HG03432 (cell line): ENCODE measurements around the gene PRRC2B.
"Not testable (repeated sequence)": the region's sequence is repeated elsewhere in the genome, so short reads cannot be mapped to it uniquely, and the experiment has no call there.

Experiments used
- ATAC-seq: cut with Tn5 transposase; IDR thresholded peaks from one replicate; pipeline ENCODE4 v1.9.1; 2021; ENCODE audit warnings: mild to moderate bottlenecking, moderate library complexity; ENCODE audit not compliant: unreplicated experiment

Gene PRRC2B

DNA sequence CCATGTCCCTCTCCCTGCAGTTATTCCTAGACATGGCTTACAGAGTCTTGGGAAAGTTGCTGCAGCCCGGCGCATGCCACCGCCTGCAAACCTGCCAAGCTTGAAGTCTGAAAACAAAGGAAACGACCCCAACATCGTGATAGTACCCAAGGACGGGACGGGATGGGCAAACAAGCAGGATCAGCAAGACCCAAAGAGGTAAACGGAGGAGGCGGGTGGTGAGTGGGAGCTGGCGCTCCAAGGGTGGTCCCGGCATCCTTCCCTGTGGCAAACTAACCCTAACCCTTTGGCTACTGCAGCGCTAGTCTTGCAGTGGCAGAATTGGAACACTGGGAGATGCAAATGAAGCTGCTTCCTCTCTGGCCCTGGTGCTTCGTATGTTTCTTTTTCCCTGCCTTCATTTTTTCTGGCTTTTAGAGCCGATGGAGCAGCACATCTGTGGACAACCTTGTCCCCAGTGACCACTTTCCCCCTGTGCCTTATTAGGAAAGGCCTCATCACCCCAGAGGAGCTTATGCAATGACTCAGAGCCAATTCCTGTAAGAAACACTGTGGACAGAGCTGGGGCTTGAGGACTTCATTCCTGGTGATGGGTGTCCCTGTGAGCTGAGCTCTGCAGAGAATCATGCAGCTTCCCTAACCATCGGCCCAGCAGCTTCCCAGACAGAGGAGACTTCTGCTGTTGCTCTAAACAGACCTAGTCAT lies 38.9 kb downstream of the PRRC2B start:
- no peak for ATAC-seq

DNA sequence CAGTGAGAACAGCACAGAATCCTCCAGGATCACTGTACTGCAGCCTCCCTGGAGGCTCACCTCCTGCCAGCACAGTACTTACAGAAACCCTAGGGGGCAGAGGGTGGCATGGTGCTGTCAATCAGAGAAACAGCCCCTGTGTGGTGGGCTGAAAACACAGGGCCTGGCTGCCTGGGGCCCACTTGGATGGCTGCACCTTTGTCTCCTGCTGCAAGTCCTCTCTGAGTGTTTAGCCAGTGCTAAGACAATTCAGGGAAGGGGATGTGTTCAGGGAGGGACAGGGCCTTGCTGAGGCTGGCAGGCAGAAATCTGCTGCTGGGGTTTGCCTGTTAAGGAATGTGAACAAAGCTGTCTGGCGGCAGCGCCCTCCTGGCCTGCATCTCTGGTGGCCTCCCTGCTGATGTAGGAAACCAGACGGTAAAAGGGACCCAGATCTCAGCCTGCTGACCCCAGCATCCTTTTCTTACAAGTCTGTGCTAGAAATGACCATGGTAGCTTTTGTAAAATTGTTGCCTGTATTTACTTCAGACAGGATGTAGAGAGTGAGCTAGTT lies 39.5 kb downstream of the PRRC2B start:
- ATAC-seq: no peak

DNA sequence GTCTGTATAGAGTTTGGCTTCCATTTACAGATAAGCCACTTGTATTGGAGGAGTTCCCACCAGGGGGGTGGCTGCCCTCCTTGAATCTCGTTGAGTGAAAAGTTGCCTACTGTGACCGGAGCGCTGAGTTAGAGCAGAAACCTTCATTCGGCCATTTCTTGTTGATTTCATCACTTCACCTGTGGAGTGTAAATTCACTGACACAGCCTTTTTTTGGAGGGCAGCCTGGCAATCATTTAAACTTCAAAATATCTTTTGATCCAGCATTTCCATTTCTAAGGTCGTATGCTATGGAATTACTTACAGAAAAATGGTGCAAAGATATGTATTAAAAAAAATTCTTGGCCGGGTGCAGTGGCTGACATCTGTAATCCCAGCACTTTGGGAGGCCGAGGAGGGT lies 40.8 kb downstream of the PRRC2B start:
- ATAC-seq: no peak

DNA sequence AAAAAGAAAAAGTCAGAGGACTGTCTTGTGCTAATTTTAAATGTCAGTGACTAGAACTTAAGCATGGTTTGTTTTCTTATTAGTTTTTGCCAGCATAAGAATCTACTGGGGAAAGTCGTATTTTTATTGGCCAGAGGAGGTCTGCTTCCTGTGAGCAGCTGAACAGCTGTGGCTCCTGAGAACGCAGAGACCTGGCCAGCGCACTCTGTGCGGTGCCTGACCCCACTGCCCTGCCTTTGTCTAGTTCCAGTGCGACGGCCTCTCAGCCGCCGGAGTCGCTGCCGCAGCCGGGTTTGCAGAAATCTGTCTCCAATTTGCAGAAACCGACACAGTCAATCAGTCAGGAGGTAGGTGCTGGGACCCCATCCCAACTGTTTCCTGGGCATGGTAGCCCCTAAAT lies 42.5 kb downstream of the PRRC2B start:
- no peak for ATAC-seq

DNA sequence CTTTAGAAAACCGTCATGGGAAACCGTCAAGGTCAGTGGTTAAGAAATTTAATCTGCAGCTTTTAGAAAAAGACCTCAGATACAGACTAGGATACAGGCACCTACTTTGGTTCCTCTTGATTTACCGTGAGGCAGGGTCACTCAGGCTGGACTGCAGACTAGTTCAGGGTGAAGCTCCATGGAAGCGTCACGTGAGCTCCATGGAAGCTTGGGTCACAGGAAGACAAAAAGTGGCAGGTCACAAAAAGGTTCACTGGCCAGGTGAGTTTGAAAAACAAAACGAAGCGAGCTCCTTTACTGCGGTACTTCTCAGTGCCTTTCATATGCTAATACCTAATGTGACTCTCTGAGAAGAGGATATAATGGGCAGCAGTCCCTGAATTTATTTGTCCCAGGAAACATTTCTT lies 43.0 kb downstream of the PRRC2B start:
- ATAC-seq: no peak

DNA sequence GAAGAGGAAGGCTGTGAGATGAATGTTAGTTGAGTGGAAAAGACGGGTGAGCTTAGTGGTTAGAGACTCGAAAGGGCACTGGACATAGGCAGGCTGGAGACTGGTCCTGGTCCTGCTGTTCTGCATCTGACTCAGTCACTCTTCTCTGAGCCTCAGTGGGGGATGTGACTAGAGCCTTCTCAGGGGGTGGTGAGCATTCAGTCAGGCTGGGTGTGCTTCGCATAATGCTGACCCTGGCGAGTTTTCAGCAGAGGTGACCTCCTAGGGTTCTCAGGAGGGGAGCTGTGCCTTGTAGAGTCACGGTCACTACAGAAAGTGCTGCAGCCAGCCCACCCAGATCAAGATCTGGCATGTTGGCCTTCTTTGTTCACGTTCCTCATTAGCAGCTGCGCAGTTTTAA lies 44.3 kb downstream of the PRRC2B start:
- ATAC-seq: no peak

DNA sequence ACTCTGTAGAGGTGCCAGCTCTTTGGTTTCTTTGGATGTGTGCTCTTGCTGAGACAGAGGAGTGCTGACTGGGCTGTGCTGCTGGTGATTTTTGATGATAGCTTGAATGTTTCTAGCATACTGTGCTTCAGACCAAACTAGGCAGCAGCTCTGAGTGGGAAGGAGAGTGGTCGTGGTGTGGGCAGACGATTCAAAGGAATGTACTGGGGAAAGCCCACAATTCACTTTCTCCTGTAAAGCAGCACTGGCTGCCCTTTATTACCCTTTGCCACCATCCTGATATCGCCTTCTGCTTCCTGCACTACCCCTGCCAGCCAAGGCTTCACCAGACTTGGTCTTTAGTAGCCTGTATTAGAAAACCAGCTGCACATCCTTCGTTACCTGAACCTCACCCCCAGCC lies 45.3 kb downstream of the PRRC2B start:
- no peak for ATAC-seq

DNA sequence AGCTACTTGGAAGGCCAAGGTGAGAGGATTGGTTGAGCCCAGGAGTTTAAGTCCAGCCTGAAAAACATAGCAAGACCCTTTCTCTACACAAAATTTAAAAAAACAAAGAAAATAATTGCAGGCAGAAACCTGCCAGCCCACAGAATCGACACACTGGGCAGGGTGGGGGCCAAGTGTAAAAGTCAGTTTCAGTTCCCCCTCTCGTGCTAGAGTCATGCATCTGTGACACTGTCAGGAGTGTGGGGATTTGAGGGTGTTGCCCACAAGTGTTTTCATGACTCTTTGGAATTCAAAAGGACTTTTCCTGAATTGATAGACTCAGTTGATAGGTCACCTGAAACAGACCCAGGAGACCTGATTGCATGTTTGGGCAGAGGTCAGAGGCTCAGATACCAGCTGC lies 47.6 kb downstream of the PRRC2B start:
- ATAC-seq: no peak

DNA sequence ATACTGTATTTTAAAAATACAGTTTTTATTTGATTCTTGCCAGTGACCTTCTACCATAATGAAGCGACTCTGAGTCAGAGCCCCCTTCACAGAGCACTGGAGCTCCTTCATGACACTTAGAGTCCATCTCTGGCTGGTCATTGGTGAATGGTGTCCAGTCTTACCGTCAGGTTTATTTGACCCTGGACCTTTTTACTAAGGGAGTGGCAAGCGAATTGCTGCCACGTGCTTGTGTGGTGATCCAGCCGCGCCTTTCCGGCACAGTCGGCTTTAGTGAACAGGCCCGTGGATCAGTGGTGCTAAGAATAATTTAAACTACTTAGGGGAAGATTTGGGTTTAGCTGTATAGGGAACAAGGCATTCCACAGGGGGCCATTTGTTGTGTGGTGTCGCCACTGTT lies 48.5 kb downstream of the PRRC2B start:
- no peak for ATAC-seq

DNA sequence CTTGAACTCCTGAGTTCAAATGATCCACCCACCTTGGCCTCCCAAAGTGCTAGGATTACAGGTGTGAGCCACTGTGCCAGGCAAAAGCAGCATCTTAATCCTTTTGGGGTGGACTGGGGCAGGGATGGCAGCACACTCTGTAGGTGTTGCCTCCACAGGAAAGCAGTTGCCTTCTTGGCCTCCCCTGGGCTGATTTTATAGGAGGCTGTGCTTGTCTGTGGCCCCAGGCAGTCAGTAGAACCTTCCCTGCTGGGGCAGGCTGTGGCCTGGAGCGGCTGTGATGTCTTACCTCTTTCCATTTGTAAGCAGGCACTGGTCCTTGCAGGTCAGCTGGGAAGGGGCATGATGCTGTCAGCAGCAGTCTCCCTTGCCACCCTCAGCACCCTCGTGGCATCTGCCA lies 49.8 kb downstream of the PRRC2B start:
- no peak for ATAC-seq

DNA sequence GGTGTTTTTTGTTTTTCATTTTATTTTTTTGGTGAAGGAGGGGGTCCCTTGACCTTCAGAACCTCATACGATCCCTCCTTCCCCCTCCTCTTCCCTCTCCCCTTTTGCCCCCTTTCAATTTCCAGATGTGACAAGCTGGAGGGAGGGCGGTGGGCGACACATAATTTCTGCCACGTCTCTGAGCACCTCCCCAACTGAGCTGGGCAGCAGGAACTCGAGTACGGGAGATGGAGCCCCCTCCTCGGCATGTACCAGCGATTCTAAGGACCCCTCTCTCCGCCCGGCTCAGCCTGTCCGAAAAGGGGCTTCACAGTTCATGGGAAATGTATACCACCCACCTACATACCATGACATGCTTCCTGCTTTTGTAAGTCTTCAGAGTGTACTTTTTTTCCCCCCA lies 52.4 kb downstream of the PRRC2B start:
- ATAC-seq: no peak

DNA sequence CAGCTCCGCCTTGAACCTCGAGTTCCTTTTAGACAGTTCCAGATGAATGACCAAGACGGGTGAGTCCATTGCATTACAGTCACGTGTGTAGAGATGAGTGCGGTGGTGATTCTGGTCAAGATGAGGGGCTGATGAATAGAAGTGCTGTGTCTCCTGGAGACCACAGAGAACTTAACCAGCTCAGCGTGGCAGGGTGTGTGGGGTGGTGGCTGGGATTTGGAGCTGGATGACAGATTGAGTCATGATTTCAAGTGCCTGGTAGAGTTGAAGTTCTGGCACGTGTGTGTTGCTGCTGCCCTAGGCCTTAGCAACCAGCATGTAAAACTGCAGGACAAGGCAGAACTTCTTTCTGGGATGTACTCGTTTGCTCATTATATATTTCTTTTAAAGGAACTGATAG lies 53.3 kb downstream of the PRRC2B start:
- ATAC-seq: no peak

DNA sequence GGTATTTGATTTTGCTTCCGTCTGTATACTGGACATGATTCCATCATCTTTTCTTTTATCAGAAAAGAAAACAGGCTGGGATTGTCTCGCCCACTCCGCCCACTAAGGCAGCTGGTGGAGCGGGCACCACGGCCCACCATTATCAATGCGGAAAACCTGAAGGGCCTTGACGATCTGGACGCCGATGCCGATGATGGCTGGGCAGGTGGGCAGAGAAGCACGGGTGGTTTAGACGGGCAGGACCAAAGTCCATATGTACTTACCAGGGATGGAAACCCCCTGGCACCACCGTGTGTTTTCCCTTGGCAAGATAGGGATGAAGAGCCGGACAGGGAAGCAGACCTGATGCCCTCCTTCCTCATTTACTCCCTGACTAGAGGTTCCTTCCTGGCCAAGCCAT lies 53.7 kb downstream of the PRRC2B start:
- ATAC-seq: no peak

DNA sequence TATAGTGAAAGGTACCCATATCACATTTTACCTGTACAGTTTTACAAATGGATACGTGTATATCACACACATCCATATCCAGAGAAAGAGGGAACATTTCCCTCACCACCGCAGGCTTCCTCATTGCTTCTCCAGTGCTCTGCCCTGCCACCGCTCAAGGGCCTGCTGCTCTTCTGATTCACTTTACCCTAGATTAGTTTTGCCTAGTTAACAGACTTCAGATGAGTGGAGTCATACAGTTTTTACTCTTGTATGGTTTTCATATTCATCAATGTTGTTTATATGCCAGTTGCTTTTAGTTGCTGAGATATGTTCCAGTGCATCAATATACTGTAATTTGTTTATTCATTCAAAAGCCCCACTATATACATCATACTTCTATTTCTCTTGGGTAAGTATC lies 54.9 kb downstream of the PRRC2B start:
- no peak for ATAC-seq

DNA sequence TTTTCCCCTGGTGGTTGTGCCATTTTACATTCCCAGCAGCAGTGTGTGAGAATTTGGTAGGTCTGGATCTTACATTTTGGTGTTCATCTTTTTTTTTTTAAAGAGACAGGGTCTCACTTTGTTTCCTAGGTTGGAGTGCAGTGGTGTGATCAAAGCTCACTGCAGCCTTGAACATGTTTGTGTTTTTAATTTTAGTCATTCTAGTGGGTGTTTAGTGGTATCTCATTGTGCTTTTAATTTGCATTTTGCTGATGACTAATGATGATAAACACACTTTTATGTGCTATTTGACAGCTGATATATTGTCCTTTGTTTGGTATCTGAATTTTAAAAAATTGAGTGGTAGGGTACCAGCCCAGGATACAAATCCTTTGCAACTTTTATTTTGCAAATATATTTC lies 55.4 kb downstream of the PRRC2B start:
- ATAC-seq: no peak

DNA sequence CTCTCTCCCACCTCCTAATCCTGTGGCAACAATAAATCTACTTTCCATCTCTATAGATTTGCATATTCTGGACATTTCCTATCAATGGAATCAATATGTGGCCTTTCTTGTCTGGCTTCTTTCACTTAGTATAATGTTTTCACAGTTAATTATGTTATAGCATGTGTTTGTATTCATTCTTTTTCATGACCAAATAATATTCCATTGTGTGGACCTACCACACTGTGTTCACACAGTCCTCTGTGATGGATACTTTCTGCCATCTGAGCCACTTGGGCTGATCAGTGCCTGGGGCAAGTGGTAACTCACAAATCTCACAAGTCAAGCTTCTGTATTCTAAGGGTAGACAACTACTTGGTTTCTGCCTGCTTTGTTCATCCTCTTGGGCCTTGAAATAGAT lies 60.1 kb downstream of the PRRC2B start:
- no peak for ATAC-seq

DNA sequence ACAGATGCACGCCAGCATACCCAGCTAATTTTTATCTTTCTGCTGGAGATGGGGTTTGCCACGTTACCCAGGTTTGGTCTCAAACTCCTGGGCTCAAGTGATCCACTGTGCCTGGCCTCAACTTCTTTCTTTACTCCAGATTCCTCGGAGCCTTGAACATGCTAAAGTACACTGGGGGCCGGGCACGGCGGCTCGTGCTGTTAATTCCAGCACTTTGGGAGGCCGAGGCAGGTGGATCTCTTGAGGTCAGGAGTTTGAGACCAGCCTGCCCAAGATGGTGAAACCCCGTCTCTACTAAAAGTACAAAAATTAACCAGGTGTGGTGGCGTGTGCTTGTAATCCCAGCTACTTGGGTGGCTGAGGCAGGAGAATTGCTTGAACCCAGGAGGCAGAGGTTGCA lies 61.8 kb downstream of the PRRC2B start:
- not testable (repeated sequence) for ATAC-seq

DNA sequence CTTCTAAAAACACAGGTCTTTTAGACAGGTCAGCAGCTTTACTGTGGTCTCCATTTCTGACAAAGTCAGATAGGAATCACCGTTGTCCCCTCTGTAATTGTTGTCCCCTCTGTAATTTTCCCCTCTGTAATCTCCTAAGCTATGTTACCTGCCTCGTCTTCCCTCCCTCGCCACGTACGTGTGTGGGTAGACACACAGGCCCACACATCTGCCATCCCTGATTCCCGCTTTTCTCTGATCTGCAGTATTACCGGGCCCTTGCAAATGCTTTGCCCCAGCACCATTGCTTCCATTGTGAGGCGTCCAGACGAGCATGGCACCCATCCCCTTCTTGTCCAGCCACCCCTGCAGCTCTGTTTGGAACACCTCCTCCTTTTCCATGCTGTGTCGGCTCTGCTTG lies 63.9 kb downstream of the PRRC2B start:
- no peak for ATAC-seq

DNA sequence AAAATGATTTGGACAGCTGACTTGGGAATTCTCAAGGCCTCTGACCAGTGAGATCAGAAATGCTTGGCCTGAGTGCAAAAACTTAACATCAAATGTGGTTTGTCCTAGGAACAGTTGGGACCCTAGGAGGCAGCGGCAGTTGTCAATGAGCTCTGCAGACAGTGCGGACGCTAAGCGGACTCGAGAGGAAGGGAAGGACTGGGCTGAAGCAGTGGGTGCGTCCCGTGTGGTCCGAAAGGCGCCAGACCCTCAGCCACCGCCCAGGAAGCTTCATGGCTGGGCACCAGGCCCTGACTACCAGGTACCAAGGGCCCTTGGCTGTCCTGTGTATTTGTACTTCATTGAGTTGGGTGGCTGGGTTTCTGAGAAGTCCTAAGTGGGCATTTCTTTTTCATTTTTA lies 65.2 kb downstream of the PRRC2B start:
- ATAC-seq: no peak

DNA sequence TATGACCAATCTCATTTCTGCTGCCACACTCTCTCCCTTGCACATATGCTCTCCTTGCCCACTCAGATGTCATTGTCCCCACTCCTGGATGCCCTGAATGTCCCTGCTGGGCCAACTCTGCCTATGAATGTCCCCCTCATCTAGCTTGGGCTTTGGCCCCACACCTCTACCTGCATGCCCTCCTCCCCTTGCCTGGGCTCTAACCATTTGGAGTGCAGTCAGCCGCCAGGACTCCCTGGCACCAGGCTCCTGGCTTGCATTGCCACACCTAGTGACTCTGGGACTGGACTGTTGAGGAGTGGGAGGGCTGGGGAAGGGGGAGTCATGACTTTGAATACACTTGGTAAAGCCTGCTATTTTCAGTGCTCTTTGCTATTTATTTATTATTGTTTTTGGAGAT lies 67.3 kb downstream of the PRRC2B start:
- no peak for ATAC-seq

DNA sequence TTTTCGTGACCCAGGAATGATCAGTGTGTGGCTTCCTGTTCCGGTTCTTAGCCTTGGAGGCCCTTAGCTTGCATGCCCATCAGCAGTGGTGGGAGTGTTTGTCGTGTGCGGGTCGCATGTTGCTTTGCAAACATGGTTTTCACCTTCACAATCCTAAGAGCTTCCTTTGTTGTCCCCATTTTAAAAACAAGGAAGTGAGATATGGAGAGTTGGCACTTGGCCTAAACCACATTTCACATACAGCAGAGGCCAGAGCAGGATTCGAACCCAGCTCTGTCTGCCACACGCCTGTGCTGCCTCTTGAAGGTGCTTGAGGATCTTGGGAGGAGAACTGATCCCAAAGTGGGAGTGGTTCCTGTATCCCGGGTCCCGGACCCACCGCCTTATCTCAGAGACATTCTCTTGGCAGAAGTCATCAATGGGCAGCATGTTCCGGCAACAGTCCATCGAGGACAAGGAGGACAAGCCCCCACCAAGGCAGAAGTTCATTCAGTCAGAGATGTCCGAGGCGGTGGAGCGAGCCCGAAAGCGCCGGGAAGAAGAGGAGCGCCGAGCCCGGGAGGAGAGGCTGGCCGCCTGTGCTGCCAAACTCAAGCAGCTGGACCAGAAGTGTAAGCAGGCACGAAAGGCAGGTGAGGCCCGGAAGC lies 70.6 kb downstream of the PRRC2B start:
- no peak for ATAC-seq

DNA sequence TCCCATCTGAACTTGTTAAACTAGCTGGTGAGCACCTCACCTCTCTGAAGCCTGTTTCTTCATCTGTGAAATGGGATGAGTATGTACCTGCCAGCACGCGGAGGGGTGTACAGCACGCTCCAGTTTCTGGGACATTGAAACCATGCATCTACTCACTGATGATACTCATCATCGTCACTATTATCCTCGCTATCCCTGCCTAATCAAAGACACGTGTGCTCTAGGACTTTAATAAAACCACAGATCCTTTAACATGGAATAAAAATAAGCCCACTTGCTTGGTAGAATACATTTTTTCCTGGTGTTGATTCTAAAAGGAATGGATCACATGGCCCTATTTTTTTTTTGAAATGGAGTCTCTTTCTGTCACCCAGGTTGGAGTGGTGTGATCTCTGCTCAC lies 71.5 kb downstream of the PRRC2B start:
- no peak for ATAC-seq
